ENCODE data around the gene SCLY. TPM values are rescaled to one million over a fixed set of nuclear protein-coding genes. Genes with fewer than 3 reads are reported as not detected.

Gene SCLY
- polyA plus RNA-seq, 1 experiment = 11.2 TPM

DNA sequence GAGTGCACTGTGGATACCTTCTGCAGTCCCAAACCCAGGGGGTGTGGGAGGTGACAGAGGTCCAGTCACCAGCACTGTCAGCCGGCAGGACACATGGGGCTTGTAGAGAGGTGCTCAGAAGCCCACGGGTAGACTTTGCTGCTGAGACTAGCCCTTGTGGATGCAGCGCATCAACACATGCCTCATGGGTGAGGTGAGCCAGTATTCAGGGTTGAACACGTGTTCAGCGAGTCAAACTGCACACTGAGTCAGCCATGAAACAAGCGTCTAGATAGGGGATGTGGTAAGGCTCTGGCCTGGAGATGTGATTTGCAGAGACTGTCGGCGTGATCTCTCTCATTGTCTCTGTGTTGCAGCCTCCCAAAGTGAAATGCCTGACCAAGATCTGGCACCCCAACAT lies 35.8 kb upstream of the SCLY start:
- CTCF ChIA-PET = no interaction called here
- POLR2A ChIA-PET = no interaction called here
- DNase-seq (ENCODE audit: low read depth, low spot score) = peak; percentile 38
- Histone ChIP-seq H3K27me3 (ENCODE audit: control insufficient read depth, insufficient read depth, low read length) (no peaks in the 10 kb centered on the region), H3K4me3 (ENCODE audit: low read depth, low read length) (no peak overlapping the region), H3K27ac (ENCODE audit: low read depth, low read length) (no peak overlapping the region), H3K9me3 (ENCODE audit: control insufficient read depth, insufficient read depth, low read length) (no peaks in the 10 kb centered on the region)
- TF ChIP-seq, protein P1, sequence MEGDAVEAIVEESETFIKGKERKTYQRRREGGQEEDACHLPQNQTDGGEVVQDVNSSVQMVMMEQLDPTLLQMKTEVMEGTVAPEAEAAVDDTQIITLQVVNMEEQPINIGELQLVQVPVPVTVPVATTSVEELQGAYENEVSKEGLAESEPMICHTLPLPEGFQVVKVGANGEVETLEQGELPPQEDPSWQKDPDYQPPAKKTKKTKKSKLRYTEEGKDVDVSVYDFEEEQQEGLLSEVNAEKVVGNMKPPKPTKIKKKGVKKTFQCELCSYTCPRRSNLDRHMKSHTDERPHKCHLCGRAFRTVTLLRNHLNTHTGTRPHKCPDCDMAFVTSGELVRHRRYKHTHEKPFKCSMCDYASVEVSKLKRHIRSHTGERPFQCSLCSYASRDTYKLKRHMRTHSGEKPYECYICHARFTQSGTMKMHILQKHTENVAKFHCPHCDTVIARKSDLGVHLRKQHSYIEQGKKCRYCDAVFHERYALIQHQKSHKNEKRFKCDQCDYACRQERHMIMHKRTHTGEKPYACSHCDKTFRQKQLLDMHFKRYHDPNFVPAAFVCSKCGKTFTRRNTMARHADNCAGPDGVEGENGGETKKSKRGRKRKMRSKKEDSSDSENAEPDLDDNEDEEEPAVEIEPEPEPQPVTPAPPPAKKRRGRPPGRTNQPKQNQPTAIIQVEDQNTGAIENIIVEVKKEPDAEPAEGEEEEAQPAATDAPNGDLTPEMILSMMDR (IDR thresholded peaks at IDR 0.05; ENCODE audit: low read depth, low read length) = no peak

- DNase-seq (ENCODE audit: low read depth, low spot score) = no peak
- TF ChIP-seq, protein P1 (IDR thresholded peaks at IDR 0.05; ENCODE audit: low read depth, low read length) = no peak
- ChIA-PET CTCF (no interaction called here), POLR2A (interaction anchor here (0.6 kb wide), 1 partner anchor 35 kb away, joined by 5 read pairs; no protein-coding TSS in a partner anchor)
- no peak overlapping the region for H3K27ac ChIP-seq (ENCODE audit: low read depth, low read length)
- no peaks in the 10 kb centered on the region for H3K9me3 ChIP-seq (ENCODE audit: control insufficient read depth, insufficient read depth, low read length)
- H3K27me3 ChIP-seq (ENCODE audit: control insufficient read depth, insufficient read depth, low read length) = no peaks in the 10 kb centered on the region
- H3K4me3 ChIP-seq (ENCODE audit: low read depth, low read length) = no peak overlapping the region
Observed at GRCh38 chr2:238025741-238026360, 35.0 kb upstream of the SCLY start.

GRCh38 chr2:238027058-238027457 lies 33.7 kb upstream of the SCLY start:
- CTCF ChIA-PET = no interaction called here

GRCh38 chr2:238027591-238028415 lies 33.0 kb upstream of the SCLY start:
- Histone ChIP-seq H3K9me3 (ENCODE audit: control insufficient read depth, insufficient read depth, low read length) (no peaks in the 10 kb centered on the region), H3K27me3 (ENCODE audit: control insufficient read depth, insufficient read depth, low read length) (no peaks in the 10 kb centered on the region), H3K4me3 (ENCODE audit: low read depth, low read length) (no peak overlapping the region), H3K27ac (ENCODE audit: low read depth, low read length) (peak overlapping the region; percentile 25)
- TF ChIP-seq, protein P1 (IDR thresholded peaks at IDR 0.05; ENCODE audit: low read depth, low read length) = no peak
- DNase-seq (ENCODE audit: low read depth, low spot score) = no peak
- CTCF ChIA-PET = interaction anchor here (2.3 kb wide), 1 partner anchor 235 kb away, joined by 8 read pairs; no protein-coding TSS in a partner anchor
- POLR2A ChIA-PET = interaction anchor here (0.6 kb wide), 1 partner anchor 33 kb away, joined by 3 read pairs; the partner anchor contains the start of gene SCLY

More at GRCh38 chr2:238027058-238027457, 33.7 kb upstream of the SCLY start:
- POLR2A ChIA-PET = no interaction called here
- Histone ChIP-seq H3K4me3 (ENCODE audit: low read depth, low read length) (no peak overlapping the region), H3K27ac (ENCODE audit: low read depth, low read length) (peak overlapping the region; percentile 50), H3K9me3 (ENCODE audit: control insufficient read depth, insufficient read depth, low read length) (no peaks in the 10 kb centered on the region), H3K27me3 (ENCODE audit: control insufficient read depth, insufficient read depth, low read length) (no peaks in the 10 kb centered on the region)
- DNase-seq (ENCODE audit: low read depth, low spot score) = peak; percentile 13
- TF ChIP-seq, protein P1 (IDR thresholded peaks at IDR 0.05; ENCODE audit: low read depth, low read length) = no peak

DNA sequence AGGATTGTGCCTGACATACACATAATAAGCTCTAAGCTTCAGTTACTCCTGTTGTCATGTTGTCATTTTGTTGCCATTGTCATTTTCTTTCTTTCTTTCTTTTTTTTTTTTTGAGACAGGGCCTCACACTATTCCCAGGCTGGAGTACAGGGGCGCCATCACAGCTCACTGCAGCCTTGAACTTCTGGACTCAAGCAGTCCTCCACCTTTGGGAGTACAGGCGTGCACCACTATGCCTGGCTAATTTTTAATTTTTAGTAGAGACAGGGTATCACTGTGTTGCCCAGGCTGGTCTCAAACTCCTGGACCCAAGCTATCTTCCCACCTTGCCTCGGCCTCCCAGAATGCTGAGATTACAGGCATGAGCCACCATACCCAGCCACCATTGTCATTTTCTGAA lies 30.9 kb upstream of the SCLY start:
- POLR2A ChIA-PET = no interaction called here
- Histone ChIP-seq H3K4me3 (ENCODE audit: low read depth, low read length) (no peak overlapping the region), H3K27me3 (ENCODE audit: control insufficient read depth, insufficient read depth, low read length) (no peaks in the 10 kb centered on the region), H3K9me3 (ENCODE audit: control insufficient read depth, insufficient read depth, low read length) (no peaks in the 10 kb centered on the region), H3K27ac (ENCODE audit: low read depth, low read length) (no peak overlapping the region)
- CTCF ChIA-PET = interaction anchor here (2.3 kb wide), 1 partner anchor 233 kb away, joined by 8 read pairs; no protein-coding TSS in a partner anchor
- TF ChIP-seq, protein P1 (IDR thresholded peaks at IDR 0.05; ENCODE audit: low read depth, low read length) = no peak
- DNase-seq (ENCODE audit: low read depth, low spot score) = no peak
